HG03196 (cell line): ENCODE data around the gene PHF1.

Experiments
- ATAC-seq: cut with Tn5 transposase; IDR thresholded peaks from one replicate; pipeline ENCODE4 v1.9.1; 2021; ENCODE audit not compliant: unreplicated experiment

PHF1 gene

DNA sequence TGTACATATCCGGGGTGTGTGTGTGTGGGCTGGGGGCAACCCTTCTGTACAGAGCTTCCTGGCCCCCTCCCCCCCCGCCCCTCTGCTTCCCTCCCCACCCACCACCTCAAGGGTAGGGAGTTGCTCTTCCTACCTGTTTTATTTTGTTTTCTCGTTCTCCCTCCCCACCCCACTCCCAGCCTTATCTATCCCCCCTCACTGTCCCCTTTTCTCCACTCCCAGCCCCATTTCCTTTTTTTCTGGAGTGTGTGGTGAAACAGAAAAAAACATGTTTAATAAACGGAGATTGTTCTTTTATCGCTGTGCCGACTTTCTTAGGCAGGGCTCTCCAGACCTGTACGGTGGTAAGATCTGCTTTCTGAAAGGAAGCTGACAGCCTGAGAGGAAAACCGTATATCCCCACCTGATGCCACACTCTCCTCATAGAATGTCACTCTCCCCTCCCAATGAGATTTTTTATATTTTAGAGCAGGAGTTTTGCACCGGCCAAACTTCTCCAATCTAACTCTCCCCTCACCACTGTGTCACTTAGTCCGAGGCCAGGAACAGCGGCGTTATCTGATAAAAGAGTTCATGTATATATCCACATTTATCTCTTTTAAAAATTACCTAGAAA, 42.7 kb downstream of the PHF1 start:
- no peak for ATAC-seq

DNA sequence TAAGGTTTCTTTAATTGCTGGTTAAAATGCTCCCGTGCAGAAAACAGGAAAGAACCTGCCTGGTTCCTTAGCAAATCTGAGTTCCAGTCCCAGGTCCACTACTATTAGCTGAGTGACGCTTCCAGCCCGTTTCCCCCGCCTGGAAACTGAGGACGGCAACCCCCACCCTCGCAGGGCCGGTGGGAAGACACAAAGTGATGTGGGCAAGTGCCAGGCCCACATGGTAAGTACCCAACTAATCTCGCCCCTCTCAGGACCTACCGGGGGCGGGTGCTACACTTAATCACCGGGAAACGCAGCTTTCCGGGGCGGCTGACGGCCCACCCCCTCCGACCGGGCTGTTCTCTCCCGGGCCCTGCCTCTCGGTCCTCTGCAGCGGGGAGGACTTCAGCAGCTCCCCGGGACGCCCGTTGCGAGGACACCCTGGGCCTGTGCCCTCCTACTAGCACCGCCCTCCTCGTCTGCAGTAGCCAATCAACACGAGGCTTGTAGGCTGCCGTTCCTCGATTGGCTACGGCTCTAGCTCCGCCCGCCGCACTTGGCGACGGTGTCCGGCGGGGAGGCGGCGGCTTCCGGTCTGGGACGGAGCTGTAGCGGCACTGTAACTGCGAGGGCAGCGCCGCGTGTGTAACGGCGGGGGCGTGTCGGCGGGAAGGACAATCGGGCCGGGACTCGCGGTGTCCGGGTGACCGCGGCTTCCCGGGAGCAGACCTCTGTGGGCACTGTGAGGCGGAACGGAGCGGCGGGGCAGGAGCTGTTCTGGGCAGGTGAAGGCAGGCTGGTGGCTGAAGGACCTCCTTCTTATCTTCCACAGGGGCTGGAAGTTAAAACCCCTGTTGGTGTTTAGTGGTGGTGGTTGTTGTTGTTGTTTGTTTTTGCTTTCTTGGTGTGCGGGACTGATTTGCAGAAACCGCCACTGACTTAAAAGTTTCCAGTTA, 43.5 kb downstream of the PHF1 start, which contains the start of gene ZBTB9:
ZBTB9 (plus strand) TSS at position 568 of the 938 bp plus-strand sequence. CDS start 525 bp downstream, outside the sequence.
- peak; percentile 94 for ATAC-seq

DNA sequence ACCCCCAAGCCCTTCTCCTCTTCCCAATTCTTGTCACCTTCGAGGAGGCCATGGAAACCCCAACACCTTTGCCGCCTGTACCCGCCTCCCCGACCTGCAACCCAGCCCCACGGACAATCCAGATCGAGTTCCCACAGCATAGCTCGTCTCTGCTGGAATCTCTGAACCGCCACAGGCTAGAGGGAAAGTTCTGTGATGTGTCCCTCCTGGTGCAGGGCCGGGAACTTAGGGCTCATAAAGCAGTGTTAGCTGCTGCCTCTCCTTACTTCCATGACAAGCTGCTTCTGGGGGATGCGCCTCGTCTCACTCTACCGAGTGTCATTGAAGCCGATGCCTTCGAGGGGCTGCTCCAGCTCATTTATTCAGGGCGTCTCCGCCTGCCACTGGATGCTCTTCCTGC, 44.2 kb downstream of the PHF1 start:
- ATAC-seq = no peak

DNA sequence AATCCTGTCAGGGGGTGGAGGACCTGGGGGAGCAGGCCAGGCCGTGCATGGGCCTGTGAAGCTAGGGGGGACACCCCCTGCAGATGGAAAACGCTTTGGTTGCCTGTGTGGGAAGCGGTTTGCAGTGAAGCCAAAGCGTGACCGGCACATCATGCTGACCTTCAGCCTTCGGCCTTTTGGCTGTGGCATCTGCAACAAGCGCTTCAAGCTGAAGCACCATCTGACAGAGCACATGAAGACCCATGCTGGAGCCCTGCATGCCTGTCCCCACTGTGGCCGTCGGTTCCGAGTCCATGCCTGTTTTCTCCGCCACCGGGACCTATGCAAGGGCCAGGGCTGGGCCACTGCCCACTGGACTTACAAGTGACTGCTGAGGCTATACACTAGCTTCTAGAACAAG, 45.3 kb downstream of the PHF1 start:
- no peak for ATAC-seq

DNA sequence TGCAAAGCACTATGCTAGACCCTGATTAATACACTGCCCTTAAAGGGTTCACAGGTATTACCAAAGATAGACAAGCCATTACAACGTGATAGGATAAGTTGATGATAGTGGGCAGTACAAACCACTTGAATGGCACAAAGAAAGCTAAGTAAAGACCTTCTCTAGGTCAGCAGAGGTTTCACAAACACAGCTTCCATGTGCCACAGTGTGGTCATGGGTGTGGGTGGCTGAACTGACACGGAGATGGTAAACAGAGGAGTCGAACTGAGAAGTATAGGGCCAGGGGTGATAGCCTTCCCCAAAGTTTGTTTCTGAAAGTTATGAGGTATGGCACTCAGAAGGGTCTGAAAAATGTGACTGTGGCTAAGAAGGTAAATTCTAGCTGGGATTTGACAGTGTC, 47.9 kb downstream of the PHF1 start:
- no peak for ATAC-seq

GRCh38 chr6:33459226-33459625, 48.4 kb downstream of the PHF1 start:
- ATAC-seq = no peak
